GM18519 (cell line): ENCODE data around the gene GRWD1.

Source experiments
- ATAC-seq: cut with Tn5 transposase; IDR thresholded peaks from one replicate; pipeline ENCODE4 v1.9.1; 2021; ENCODE audit warnings: mild to moderate bottlenecking, moderate library complexity; ENCODE audit not compliant: unreplicated experiment, low FRiP score

Gene GRWD1

DNA sequence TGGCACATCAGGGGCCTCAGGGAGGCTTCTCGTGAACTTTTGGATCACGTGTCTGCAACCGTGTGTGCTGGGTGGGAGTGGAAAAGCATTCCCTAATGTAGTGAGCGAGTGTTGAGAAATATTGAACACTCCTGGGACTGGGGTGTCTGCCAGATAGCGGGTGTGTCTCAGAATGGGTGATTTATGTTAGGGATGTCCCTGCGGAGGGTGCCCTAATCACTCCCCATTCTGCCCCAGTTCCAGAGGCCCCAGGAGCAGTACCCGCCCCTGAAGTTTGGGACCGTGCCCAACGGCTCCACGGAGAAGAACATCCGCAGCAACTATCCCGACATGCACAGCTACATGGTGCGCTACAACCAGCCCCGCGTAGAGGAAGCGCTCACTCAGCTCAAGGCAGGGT, 24.2 kb upstream of the GRWD1 start:
- ATAC-seq, result no peak

DNA sequence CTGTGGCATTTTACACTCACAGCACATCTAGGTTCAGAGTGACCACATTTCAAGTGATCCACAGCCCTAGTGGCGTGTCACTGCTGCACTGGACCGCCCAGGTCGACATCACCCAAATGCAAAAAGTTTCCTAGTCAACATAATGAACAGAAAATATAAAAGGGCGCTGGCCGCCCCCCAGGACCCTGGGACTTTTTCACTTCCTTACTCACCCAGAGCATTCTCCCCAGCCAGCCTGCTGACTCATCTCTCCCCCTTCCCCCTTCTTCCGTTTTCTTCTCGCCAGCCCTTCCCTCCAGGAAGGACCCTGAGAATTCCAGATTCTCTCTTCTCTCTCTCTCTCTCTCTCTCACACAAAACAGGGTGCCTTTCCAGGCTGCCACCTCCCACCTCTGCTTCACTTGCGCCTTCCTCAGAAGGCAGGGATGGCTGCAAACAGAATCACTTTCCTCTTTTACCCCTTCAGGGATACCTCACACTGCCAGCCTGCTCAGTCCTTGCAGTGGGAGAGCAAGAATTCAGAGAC, 21.0 kb upstream of the GRWD1 start:
- ATAC-seq, result no peak

DNA sequence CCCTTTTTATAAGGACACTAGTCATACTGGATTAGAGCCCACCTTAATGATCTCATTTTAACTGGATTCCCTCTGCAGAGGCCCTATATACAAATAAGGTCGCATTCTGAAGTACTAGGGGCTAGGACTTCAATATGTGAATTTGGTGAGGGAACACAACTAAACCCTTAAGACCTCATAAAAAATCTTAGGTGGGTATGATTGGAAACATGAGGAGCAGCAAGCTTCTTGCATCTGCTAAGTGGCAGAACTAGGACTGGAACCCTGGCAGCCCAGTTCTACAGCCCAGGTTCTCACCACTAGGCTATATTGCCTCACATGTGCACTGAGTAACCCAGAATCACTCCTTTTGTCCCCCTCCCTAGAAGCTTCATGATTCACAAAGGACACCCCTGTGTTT, 17.1 kb upstream of the GRWD1 start:
- no peak for ATAC-seq

DNA sequence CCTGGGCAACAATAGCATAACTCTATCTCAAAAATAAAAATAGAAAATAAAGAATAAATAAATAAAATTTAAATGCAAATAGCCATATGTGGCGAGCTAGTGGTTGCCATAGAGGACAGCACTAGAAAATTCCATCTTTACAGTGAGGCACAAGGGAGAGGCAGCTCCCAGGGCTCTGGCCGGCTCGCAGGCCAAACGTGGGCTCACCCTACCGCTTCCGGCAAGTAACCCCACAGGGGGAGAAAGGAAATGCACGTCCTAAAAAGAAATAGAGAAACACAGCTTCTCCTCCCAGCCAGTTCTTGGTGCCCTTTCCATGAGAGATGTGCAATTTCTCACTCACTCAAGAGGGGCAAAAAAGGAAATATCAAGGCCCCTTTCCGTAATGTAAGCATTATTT, 12.4 kb upstream of the GRWD1 start:
- ATAC-seq, result no peak

DNA sequence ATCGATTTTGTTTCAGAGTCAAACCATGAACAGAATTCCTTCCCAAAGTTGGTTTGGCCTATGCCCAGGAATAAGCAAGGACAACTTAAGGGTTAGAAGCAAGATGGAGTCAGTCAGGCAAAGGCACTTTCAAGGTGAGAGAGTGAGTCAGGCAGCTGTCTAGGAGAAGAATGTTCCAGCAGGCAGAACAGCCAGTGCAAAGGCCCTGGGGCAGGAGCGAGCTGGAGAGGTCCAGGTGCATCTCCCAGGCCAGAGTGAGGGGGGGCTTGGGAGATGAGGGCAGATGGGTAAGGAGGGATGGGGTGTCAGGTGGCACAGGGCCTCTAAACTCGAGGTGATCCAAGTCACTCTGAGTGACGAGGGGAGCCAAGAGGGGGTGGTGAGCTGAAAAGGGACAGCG, 9.2 kb upstream of the GRWD1 start:
- ATAC-seq, result no peak

DNA sequence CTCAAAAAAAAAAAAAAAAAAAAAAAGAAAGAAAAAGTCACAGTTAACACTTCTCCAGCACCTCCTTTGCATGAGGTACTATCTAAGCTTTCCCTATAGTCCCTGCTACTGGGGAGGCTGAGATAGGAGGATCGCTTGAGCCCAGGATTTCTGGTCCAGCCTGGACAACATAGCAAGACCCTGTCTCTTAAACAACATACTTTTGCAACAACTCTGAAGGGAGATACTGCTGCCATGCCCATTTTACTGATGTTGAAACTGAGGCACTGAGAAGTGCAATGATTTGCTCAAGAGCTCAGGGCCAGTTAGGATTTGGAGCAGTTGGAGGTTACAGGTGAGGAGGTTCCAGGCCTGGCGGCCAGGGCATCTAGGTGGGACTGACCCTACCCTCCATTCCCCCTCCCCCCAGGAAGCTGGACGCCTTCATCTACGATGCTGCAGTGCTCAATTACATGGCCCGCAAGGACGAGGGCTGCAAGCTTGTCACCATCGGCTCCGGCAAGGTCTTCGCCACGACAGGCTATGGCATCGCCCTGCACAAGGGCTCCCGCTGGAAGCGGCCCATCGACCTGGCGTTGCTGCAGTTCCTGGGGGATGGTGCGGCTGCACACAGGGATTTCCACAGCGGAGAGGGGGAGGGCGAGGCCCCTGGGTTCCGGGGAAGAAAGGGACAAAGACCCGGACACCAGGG, 4.3 kb upstream of the GRWD1 start:
- ATAC-seq, result no peak

DNA sequence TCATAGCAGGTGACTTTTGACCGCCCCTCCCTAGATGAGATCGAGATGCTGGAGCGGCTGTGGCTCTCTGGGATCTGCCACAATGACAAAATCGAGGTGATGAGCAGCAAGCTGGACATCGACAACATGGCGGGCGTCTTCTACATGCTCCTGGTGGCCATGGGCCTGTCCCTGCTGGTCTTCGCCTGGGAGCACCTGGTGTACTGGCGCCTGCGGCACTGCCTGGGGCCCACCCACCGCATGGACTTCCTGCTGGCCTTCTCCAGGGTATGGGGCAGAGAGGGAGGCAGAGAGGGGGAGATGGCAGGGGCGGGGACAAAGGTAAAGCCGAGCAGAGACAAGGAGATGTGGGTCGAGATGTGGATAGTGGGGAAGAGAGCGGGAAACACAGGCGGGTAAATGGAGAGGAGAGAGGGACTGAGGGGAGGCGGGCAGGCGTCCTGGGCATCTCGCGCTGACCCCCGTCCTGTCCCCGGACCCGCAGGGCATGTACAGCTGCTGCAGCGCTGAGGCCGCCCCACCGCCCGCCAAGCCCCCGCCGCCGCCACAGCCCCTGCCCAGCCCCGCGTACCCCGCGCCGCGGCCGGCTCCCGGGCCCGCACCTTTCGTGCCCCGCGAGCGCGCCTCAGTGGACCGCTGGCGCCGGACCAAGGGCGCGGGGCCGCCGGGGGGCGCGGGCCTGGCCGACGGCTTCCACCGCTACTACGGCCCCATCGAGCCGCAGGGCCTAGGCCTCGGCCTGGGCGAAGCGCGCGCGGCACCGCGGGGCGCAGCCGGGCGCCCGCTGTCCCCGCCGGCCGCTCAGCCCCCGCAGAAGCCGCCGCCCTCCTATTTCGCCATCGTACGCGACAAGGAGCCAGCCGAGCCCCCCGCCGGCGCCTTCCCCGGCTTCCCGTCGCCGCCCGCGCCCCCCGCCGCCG, 3.4 kb upstream of the GRWD1 start:
- ATAC-seq, result no peak

DNA sequence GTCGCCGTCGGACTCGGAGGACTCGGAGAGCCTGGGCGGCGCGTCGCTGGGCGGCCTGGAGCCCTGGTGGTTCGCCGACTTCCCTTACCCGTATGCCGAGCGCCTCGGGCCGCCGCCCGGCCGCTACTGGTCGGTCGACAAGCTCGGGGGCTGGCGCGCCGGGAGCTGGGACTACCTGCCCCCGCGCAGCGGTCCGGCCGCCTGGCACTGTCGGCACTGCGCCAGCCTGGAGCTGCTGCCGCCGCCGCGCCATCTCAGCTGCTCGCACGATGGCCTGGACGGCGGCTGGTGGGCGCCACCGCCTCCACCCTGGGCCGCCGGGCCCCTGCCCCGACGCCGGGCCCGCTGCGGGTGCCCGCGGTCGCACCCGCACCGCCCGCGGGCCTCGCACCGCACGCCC, 2.5 kb upstream of the GRWD1 start:
- no peak for ATAC-seq

DNA sequence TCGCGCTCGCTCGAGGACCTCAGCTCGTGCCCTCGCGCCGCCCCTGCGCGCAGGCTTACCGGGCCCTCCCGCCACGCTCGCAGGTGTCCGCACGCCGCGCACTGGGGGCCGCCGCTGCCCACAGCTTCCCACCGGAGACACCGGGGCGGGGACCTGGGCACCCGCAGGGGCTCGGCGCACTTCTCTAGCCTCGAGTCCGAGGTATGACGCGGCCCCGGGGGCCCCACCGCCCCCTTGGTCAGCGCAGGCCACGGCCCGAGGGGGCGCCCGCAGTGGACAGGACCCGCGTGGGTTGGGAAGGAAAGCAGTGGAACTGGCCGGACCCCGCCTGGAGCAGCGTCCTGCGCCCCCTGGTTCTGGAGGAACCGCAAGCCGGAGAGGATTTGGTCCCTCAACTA, 2.1 kb upstream of the GRWD1 start:
- no peak for ATAC-seq

DNA sequence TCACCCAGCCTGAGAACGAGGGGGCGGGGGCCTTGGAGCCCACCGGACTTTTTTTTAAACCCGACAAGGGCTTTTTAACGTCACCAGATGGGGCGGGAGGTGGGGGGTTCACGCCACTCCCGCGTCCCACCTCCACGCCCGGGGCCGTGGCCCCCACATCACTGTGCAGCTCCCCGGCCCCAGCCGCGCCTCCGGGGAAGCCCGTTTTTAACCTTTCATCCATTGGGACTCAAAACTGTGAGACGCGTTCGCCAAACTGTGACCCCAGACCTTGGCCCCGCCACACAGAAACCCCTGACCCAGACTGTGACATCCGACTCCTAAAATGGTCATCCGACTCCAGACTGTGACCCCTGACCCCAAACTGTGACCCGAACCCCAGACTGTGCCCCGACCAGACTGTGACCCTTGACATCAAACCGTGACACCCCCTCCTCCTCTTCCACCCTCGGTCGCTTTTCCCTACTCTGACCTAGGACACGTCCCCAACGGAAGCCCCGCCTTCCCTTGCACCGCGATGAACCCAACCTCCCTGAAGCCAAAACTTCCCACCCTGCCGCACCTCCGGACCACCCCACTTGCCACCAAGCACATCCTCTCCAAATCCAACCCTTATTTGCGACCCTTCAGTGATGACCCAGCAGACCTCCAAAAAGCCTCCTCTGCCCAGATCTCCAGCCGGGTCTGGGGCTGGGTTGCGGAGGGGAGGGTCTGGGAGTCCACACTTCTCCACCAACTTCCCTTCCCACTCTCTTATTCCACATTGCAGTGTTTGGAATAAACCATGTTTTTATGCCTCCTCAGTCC, 1.5 kb upstream of the GRWD1 start:
- ATAC-seq, result no peak

DNA sequence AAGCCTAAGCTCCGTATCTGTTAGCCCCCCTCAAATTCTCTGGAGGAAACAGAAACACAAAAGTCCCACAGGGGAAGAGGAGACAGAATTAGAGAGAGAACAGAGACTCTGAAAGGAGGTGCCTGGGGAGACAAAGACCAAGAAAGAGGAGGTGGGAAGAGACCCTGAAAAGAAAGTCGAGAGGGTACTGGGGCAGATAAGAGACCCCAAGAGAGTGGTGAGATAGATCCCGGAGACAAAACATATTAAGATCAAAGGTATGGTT, 915 bp upstream of the GRWD1 start:
- ATAC-seq, result no peak

DNA sequence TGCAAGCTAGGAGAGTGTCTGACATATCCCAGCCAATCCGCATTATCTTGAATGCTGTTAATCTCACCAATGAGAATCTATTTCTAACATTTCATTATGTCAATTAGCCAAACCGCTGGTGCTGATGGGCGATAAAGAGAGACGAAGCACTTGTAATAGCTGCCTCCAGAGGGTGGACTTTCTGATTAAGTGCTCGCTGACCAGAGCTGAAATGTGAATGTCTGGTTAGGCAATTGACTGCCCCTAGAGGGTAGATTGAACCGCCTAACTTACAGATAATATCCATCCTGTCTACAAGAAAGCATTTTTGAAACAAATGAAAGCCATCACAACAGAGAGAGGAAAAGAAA, 552 bp upstream of the GRWD1 start:
- ATAC-seq, result peak; percentile 12

DNA sequence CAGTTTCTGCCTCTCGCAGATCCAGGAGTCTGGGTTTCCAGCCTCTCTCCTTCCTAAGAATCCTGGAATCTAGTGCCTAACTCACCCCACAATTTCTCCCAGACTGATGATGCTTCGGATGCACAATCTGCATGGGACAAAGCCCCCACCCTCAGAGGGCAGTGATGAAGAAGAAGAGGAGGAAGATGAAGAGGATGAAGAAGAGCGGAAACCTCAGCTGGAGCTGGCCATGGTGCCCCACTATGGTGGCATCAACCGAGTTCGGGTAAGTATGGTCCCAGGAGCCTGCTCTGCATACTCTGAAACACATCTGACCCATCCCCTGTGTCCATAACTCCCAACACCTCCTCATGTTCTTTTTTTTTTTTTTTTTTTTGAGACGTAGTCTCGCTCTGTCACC, 796 bp downstream of the GRWD1 start:
- ATAC-seq, result no peak

DNA sequence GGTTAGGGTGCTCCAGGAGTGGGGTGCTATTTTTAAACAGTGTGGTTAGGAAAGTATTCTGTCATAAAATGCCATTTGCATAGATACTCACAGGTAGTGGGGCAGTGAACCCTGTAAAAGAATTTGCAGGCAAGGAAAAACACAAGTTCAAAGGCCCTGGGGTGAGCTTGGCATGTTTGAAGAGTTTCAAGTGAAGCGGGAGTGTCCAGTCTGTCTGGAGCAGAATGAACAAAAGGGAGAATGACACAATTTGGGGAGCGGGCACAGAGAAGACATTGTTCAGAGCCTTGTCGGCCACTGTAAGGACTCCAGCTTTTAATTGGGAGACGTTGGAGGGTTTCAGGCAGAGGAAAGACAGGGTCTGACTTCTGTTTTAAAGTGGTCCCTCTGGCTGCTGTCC, 2.8 kb downstream of the GRWD1 start:
- no peak for ATAC-seq

DNA sequence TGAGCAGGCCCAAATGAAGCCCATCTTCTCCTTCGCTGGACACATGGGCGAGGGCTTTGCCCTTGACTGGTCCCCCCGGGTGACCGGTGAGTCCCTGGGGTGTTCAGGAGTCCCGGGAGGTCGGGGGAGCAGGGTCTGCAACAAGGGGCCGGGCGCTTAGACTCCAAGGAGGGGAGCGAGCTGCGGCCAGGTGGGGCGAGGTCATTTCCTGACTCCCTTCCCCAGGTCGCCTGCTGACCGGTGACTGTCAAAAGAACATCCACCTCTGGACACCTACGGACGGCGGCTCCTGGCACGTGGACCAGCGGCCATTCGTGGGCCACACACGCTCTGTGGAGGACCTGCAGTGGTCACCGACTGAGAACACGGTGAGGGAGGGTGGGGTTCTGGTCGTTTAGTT, 4.7 kb downstream of the GRWD1 start:
- no peak for ATAC-seq

DNA sequence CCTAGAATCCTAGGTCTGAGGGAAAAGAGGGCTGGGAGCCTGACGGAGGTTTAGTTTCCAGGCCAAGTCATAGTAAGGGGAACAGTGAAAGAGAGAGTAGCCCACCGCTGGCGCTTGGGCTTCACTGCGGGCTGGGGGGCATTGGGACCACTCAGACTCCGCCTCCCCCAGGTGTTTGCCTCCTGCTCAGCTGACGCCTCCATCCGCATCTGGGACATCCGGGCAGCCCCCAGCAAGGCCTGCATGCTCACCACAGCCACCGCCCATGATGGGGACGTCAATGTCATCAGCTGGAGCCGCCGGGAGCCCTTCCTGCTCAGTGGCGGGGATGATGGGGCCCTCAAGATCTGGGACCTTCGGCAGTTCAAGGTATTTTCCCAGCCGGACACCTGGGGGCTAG, 5.1 kb downstream of the GRWD1 start:
- no peak for ATAC-seq

DNA sequence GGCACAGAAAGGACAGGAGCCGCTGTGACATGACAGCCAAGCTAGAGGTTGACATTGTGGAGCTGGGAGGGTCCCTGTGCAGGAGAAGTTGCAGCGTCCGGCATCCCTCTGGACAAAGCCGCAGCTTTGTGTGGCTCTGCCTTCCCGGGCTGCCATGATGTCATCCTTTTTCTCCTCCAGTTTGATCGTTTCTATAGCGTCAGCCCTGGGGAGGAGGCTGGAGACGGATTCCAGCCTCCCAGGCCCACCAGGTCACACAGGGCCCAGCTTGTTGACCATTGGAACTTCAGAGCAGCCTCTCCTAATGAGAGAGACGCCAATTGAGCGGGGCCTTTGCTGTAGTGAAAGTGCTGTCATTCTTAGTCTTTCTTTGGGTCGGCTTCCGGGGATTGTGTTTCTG, 5.8 kb downstream of the GRWD1 start:
- no peak for ATAC-seq

DNA sequence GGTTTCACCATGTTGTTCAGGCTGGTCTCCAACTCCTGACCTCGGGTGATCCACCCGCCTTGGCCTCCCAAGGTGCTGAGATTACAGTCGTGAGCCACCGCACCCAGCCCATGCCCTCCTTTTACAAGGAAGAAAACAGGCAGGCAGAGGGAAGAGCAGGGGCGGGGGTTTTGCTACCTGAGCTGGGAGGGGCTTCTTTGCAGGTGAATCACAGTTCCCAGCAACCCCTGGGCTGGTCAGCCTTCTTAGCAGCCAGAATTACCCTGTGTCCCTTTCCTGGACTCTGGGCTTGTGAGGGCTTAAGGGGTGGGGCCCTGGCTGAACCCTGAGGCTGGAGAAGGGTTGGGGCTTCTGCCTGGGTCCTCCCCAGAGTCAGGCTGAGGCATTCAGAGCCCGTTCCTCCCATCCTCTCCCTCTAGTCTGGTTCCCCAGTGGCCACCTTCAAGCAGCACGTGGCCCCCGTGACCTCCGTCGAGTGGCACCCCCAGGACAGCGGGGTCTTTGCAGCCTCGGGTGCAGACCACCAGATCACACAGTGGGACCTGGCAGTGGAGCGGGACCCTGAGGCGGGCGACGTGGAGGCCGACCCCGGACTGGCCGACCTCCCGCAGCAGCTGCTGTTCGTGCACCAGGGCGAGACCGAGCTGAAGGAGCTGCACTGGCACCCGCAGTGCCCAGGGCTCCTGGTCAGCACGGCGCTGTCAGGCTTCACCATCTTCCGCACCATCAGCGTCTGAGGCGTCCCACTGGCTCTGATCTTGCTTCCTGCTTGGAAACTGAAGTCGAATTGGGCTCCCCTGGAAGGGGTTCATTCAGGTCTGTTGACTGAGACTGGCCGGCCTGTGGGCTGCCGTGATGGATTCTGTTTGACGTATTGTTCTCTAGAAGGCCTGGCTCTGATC, 6.8 kb downstream of the GRWD1 start:
- no peak for ATAC-seq

DNA sequence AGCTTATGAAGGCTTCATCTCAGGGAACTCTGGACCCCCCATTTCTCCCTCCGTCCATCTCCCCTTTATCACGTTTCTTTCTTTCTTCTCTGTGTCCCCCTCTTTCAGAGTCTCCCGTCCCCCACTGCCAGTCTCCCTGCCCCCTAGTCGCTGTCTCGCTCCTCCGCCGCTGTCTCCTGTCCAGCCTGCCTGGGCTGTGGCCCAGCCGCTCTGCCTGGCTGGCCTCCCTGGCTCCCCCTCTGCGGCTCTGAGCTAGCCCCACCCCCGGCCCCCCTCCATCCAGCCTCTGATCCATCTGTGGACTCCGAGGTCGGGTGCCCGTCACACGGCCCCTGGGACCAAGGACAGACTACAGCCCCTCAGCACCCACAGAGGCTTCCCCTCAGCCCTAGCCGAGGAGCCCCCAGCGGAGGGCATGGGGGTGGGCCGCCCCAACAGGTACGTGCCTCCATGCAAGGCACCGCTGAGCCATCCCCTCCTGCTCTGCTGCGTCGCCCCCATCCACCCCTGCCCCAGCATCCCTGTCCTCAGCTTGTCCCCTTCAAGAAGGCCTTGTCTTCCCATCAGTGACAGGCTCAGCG, 8.5 kb downstream of the GRWD1 start:
- no peak for ATAC-seq
